AG04449 (cell line): ENCODE measurements around the gene CDPF1.
A peak's percentile ranks its signal among the peaks of the same experiment; 100 is the strongest.

ENCODE experiments used
- CTCF ChIA-PET: fragments of 350-600 bp; formaldehyde crosslinking; extraction: SDS; loops from one replicate; lab custom pipeline; 2021; ENCODE audit warnings: antibody characterized with exemption; lab: Yijun Ruan, JAX
- POLR2A ChIA-PET: fragments of 400-600, 350-600 bp; formaldehyde crosslinking; extraction: SDS; loops from one replicate; lab custom pipeline; 2020; ENCODE audit warnings: antibody characterized with exemption, inconsistent platforms; lab: Yijun Ruan, JAX
- DNase-seq: peaks from one replicate; pipeline ENCODE4 v3.0.0-alpha.2; 2010; ENCODE audit warnings: low read depth, low spot score
- H3K4me3 ChIP-seq: 2 replicates; pipeline ENCODE4 v1.5.1; 2011; ENCODE audit warnings: low read depth, mild to moderate bottlenecking, control low read depth, low read length
- TF ChIP-seq, protein P1 (sequence below): IDR thresholded peaks from one replicate; pipeline ENCODE4 v1.5.1; 2011; ENCODE audit warnings: mild to moderate bottlenecking, moderate library complexity, low read length, control low read depth, inconsistent platforms; ENCODE audit not compliant: insufficient read depth; ENCODE audit errors: missing control alignments

The CDPF1 gene

DNA sequence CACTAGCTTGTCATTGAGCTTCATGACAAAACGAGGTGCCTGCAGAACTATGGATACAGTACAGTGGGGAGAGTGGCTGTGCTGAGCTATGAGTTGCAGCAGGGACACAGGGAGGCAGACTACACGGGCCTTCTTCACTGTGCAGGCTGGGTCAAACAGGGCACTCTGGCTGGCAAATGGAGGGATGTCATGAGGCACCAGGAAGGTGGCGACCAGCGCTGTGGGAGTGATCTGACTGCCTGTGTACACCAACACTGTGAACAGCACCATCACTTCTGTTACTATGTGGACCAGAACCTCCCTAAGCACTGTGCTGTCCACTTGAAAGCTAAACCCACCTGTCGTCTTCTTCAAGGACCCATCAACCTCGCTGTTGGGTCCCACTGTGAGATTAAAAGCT lies 9.9 kb upstream of the CDPF1 start:
- ChIA-PET POLR2A (interaction anchor here (1.4 kb wide), 1 partner anchor 10 kb away, joined by 5 read pairs; the partner anchor contains the start of gene CDPF1), CTCF (interaction anchor here (2.1 kb wide), 1 partner anchor 8 kb away, joined by 4 read pairs; the partner anchor contains the start of gene TTC38)
- DNase-seq, result no peak
- H3K4me3 ChIP-seq, result no peak overlapping the region
- TF ChIP-seq, protein P1, sequence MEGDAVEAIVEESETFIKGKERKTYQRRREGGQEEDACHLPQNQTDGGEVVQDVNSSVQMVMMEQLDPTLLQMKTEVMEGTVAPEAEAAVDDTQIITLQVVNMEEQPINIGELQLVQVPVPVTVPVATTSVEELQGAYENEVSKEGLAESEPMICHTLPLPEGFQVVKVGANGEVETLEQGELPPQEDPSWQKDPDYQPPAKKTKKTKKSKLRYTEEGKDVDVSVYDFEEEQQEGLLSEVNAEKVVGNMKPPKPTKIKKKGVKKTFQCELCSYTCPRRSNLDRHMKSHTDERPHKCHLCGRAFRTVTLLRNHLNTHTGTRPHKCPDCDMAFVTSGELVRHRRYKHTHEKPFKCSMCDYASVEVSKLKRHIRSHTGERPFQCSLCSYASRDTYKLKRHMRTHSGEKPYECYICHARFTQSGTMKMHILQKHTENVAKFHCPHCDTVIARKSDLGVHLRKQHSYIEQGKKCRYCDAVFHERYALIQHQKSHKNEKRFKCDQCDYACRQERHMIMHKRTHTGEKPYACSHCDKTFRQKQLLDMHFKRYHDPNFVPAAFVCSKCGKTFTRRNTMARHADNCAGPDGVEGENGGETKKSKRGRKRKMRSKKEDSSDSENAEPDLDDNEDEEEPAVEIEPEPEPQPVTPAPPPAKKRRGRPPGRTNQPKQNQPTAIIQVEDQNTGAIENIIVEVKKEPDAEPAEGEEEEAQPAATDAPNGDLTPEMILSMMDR, result no peak

DNA sequence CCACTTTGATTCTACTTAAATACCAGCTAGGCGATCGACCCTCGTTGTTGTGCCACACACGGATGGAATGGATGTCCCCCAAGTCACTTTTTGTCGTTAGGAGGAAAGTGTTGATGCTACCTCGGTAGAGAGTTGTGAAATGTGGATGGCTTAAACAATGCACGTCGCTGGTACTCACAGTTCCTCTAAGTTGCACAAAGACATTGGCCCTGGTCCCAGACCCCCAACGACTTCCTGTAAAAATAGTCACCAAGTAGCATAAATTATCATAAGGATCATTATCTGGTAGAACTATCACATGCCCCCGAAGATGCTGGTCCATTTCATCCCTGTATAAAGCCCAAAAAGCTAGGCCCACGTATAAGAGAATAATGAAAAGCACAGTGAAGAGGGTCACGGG lies 9.3 kb upstream of the CDPF1 start:
- CTCF ChIA-PET, result interaction anchor here (2.1 kb wide), 1 partner anchor 8 kb away, joined by 4 read pairs; the partner anchor contains the start of gene TTC38
- H3K4me3 ChIP-seq, result no peak overlapping the region
- TF ChIP-seq, protein P1, result no peak
- no peak for DNase-seq
- POLR2A ChIA-PET, result interaction anchor here (1.4 kb wide), 1 partner anchor 9 kb away, joined by 5 read pairs; the partner anchor contains the start of gene CDPF1

DNA sequence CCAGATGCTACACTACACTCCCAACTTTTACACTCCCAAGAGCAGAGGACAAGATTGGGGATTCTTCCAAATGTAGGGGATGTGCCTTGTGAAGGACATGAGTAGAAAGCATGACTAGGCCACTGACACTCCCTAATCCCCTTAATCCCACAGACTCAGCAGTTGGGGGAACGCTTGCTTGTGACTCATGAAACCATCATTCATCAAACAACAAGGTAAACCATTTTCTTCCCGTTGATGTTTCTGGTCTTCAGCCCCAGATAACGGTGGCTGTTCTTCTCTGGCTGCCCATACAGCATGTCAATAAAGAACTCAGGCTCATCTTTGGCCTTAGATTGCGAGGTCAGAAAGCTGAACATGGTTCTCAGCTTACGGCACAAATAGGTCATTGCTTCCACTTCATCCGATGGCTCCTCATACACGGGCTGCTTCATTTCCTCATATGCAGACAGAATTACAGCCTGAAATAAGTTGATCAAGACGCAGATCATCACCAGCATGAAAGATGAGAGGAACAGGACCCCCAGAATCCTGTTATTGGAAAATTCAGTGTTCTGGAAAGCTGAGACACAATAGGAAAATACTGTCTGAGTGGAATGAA lies 6.4 kb upstream of the CDPF1 start:
- POLR2A ChIA-PET, result no interaction called here
- TF ChIP-seq, protein P1, result no peak
- H3K4me3 ChIP-seq, result no peak overlapping the region
- CTCF ChIA-PET, result interaction anchor here (0.6 kb wide), 1 partner anchor 38 kb away, joined by 3 read pairs; no protein-coding TSS in a partner anchor
- no peak for DNase-seq

DNA sequence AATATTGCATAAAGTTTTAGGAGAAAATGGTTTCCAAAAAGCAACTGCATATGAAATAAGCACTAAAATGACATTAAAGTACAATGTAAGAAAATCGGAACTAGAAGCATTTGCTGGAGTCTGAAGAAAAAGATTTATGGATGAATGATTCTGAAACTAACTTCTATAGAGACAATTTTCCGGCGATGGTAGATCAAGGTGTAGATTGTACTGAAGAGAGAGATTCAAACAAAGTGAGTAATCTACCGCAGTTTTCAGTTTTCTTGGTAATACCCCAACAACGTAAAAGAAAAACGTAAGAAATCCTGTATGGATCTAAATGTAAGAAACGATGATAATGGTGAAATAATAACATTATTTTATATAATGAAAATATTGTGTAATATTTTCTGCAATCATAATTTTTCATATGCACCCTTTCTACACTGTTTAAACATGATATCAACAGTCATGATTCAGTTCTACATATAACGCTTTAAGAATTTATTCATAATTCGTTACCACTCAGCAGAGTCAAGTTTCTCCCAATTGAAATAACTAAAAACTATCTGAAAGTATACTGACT lies 1.8 kb upstream of the CDPF1 start:
- TF ChIP-seq, protein P1, result no peak
- H3K4me3 ChIP-seq, result no peak overlapping the region
- DNase-seq, result no peak
- ChIA-PET CTCF (interaction anchor here (0.9 to 1.4 kb wide), 4 partner anchors 17 to 257 kb away, joined by 3 to 5 read pairs (median 4); partner anchors contain the start of gene TTC38), POLR2A (no interaction called here)

GRCh38 chr22:46251266-46251665 lies 1.2 kb upstream of the CDPF1 start:
- ChIA-PET POLR2A (no interaction called here), CTCF (interaction anchor here (1.4 kb wide), 1 partner anchor 129 kb away, joined by 4 read pairs; no protein-coding TSS in a partner anchor)

GRCh38 chr22:46250783-46251125 lies 661 bp upstream of the CDPF1 start:
- peak overlapping the region; percentile 87 for H3K4me3 ChIP-seq
- TF ChIP-seq, protein P1, result no peak
- no peak for DNase-seq
- POLR2A ChIA-PET, result interaction anchor here (0.6 to 1.5 kb wide), 9 partner anchors 9 to 254 kb away, joined by 3 to 9 read pairs (median 3); partner anchors contain the start of genes PKDREJ, TRMU and TTC38
- CTCF ChIA-PET, result interaction anchor here (0.7 to 1.4 kb wide), 2 partner anchors 17 to 129 kb away, joined by 3 read pairs; partner anchors contain the start of gene TTC38

More at GRCh38 chr22:46251266-46251665, 1.2 kb upstream of the CDPF1 start:
- H3K4me3 ChIP-seq, result peak overlapping the region; percentile 87
- DNase-seq, result no peak
- TF ChIP-seq, protein P1, result no peak
